GM13976 (cell line): Measurements from ENCODE around the gene SAMD4A.

Experiments
- DNase-seq: peaks from one replicate; pipeline ENCODE4 v3.0.0; 2012; ENCODE audit warnings: low spot score
- CTCF ChIP-seq: IDR thresholded peaks from 2 replicates; pipeline ENCODE4 v1.5.1; 2012; ENCODE audit warnings: borderline replicate concordance, mild to moderate bottlenecking; ENCODE audit not compliant: insufficient read depth; ENCODE audit errors: extremely low read depth, missing control alignments, control extremely low read depth
- in situ Hi-C: fragments of 300-500 bp; cut with MboI; formaldehyde crosslinking; loops from one replicate; pipeline ENCODE4 v1.12.0; 2022; ENCODE audit warnings: low sequenced_read_pairs, mixed read lengths, inconsistent platforms; ENCODE audit not compliant: unreplicated experiment

The SAMD4A gene

GRCh38 chr14:54691525-54692283 lies 124.8 kb downstream of the SAMD4A start:
- peak; percentile 45 for DNase-seq
- in situ Hi-C loops: no loop called here
- peak; percentile 80 for TF ChIP-seq CTCF

GRCh38 chr14:54692284-54692772 lies 125.4 kb downstream of the SAMD4A start:
- TF ChIP-seq CTCF: no peak
- no peak for DNase-seq
- in situ Hi-C loops: no loop called here

- no peak for TF ChIP-seq CTCF
- no peak for DNase-seq
- in situ Hi-C loops: no loop called here
Measured at GRCh38 chr14:54693761-54694160, 126.8 kb downstream of the SAMD4A start.

- in situ Hi-C loops: no loop called here
- TF ChIP-seq CTCF: no peak
- no peak for DNase-seq
Measured at GRCh38 chr14:54695196-54695595, 128.3 kb downstream of the SAMD4A start.

- DNase-seq: no peak
- in situ Hi-C loops: no loop called here
- TF ChIP-seq CTCF: no peak
Measured at GRCh38 chr14:54697001-54697400, 130.1 kb downstream of the SAMD4A start.

GRCh38 chr14:54697803-54698202 lies 130.9 kb downstream of the SAMD4A start:
- DNase-seq: no peak
- TF ChIP-seq CTCF: no peak
- in situ Hi-C loops: no loop called here
